HG02943 (cell line): ENCODE results near the gene CERK.

Experiments used
- ATAC-seq: cut with Tn5 transposase; IDR thresholded peaks from one replicate; pipeline ENCODE4 v1.9.1; 2021; ENCODE audit warnings: mild to moderate bottlenecking, low read depth, moderate library complexity; ENCODE audit not compliant: unreplicated experiment

Gene CERK

GRCh38 chr22:46666577-46667244 lies 71.3 kb downstream of the CERK start:
- ATAC-seq = no peak

GRCh38 chr22:46665751-46666280 lies 72.2 kb downstream of the CERK start:
- ATAC-seq = no peak

- no peak for ATAC-seq
Observed at GRCh38 chr22:46665151-46665695, 72.8 kb downstream of the CERK start.

GRCh38 chr22:46664301-46664855 lies 73.7 kb downstream of the CERK start:
- no peak for ATAC-seq

GRCh38 chr22:46663436-46664100 lies 74.5 kb downstream of the CERK start:
- ATAC-seq = no peak

- ATAC-seq = no peak
Observed at GRCh38 chr22:46663001-46663400, 75.1 kb downstream of the CERK start.

GRCh38 chr22:46662226-46662625 lies 75.8 kb downstream of the CERK start:
- ATAC-seq = no peak

- ATAC-seq = no peak
Observed at GRCh38 chr22:46661221-46661851, 76.7 kb downstream of the CERK start.

- ATAC-seq = no peak
Observed at GRCh38 chr22:46660604-46661201, 77.3 kb downstream of the CERK start.

- ATAC-seq = no peak
Observed at GRCh38 chr22:46659791-46660186, 78.3 kb downstream of the CERK start.

- no peak for ATAC-seq
Observed at GRCh38 chr22:46659059-46659790, 78.8 kb downstream of the CERK start.

GRCh38 chr22:46657996-46658947 lies 79.8 kb downstream of the CERK start:
- ATAC-seq = no peak

GRCh38 chr22:46657655-46657953 lies 80.4 kb downstream of the CERK start:
- no peak for ATAC-seq

- no peak for ATAC-seq
Observed at GRCh38 chr22:46656856-46657654, 81.0 kb downstream of the CERK start.

GRCh38 chr22:46655861-46656608 lies 82.0 kb downstream of the CERK start:
- ATAC-seq = no peak

- ATAC-seq = no peak
Observed at GRCh38 chr22:46654927-46655595, 83.0 kb downstream of the CERK start.

GRCh38 chr22:46654426-46654825 lies 83.6 kb downstream of the CERK start:
- ATAC-seq = no peak
